GM23338 (cell line): Measurements from ENCODE around the gene GLCE. TPM values are rescaled to one million over a fixed set of nuclear protein-coding genes. Genes with fewer than 3 reads are reported as not detected.

ENCODE experiments used
- ATAC-seq: fragments of 200-7000 bp; cut with Tn5 transposase; 3 replicates; pipeline ENCODE4 v1.9.1; 2020
- DNase-seq: peaks from one replicate; pipeline ENCODE4 v3.0.0-alpha.2; 2015; ENCODE audit warnings: low spot score
- H2AFZ ChIP-seq: fragments of 200-600 bp; sonication (generic); 2 replicates; pipeline ENCODE4 v1.8.0; 2016; ENCODE audit warnings: antibody characterized with exemption, mild to moderate bottlenecking, moderate library complexity
- H3F3A ChIP-seq: fragments of 200-600 bp; sonication (generic); replicated peaks from 2 replicates; pipeline ENCODE4 v1.8.0; 2017; ENCODE audit warnings: antibody characterized with exemption, mixed run types, low read depth
- H3K27ac ChIP-seq: fragments of 200-600 bp; sonication (generic); 2 replicates; pipeline ENCODE4 v1.6.1; 2016; ENCODE audit warnings: low read depth
- H3K27me3 ChIP-seq: fragments of 200-600 bp; sonication (generic); 2 replicates; pipeline ENCODE4 v1.8.0; 2016; ENCODE audit warnings: mild to moderate bottlenecking, mixed run types, moderate library complexity; ENCODE audit not compliant: insufficient read depth
- H3K36me3 ChIP-seq: fragments of 200-600 bp; sonication (generic); 2 replicates; pipeline ENCODE4 v1.8.0; 2016; ENCODE audit warnings: mild to moderate bottlenecking; ENCODE audit not compliant: insufficient read depth
- H3K4me1 ChIP-seq: fragments of 200-600 bp; sonication (generic); 2 replicates; pipeline ENCODE4 v1.8.0; 2016; ENCODE audit warnings: mild to moderate bottlenecking, moderate library complexity; ENCODE audit not compliant: insufficient read depth
- H3K4me2 ChIP-seq: fragments of 200-600 bp; sonication (generic); 2 replicates; pipeline ENCODE4 v1.7.1; 2017; ENCODE audit warnings: mixed run types
- H3K4me3 ChIP-seq: fragments of 200-600 bp; sonication (generic); 2 replicates; pipeline ENCODE4 v1.6.1; 2016; ENCODE audit warnings: mixed run types
- H3K79me2 ChIP-seq: fragments of 200-600 bp; sonication (generic); replicated peaks from 2 replicates; pipeline ENCODE4 v1.8.0; 2017; ENCODE audit warnings: mild to moderate bottlenecking; ENCODE audit not compliant: insufficient read depth
- H3K9me2 ChIP-seq: fragments of 200-600 bp; sonication (generic); 2 replicates; pipeline ENCODE4 v1.8.0; 2017; ENCODE audit not compliant: insufficient read depth
- H4K20me1 ChIP-seq: fragments of 200-600 bp; sonication (generic); replicated peaks from 2 replicates; pipeline ENCODE4 v1.8.0; 2017; ENCODE audit warnings: mild to moderate bottlenecking; ENCODE audit not compliant: insufficient read depth
- H3K27ac Mint-ChIP-seq: 2 replicates; pipeline ENCODE4 v1.8.0; 2020; ENCODE audit warnings: inconsistent platforms, mild to moderate bottlenecking, moderate library complexity, mixed read lengths
- H3K27me3 Mint-ChIP-seq: 3 replicates; pipeline ENCODE4 v1.8.0; 2022; ENCODE audit warnings: low read depth, mild to moderate bottlenecking, moderate library complexity, mixed read lengths, inconsistent platforms; ENCODE audit not compliant: insufficient read depth, poor library complexity
- H3K36me3 Mint-ChIP-seq: 3 replicates; pipeline ENCODE4 v1.8.0; 2021; ENCODE audit warnings: low read depth, mild to moderate bottlenecking, inconsistent platforms, moderate library complexity, mixed read lengths
- H3K4me1 Mint-ChIP-seq: 3 replicates; pipeline ENCODE4 v1.8.0; 2020; ENCODE audit warnings: mild to moderate bottlenecking, inconsistent platforms, mixed read lengths
- H3K4me3 Mint-ChIP-seq: 3 replicates; pipeline ENCODE4 v1.8.0; 2021; ENCODE audit warnings: moderate library complexity, mild to moderate bottlenecking, inconsistent platforms, mixed read lengths
- H3K9me3 Mint-ChIP-seq: 3 replicates; pipeline ENCODE4 v1.8.0; 2020; ENCODE audit warnings: moderate library complexity, mild to moderate bottlenecking, inconsistent platforms, mixed read lengths
- CREB1 ChIP-seq: fragments of 250-450 bp; sonication (Bioruptor Pico); IDR thresholded peaks from 2 replicates; pipeline ENCODE4 v1.5.0; 2020; ENCODE audit warnings: low read depth, mild to moderate bottlenecking, moderate library complexity
- EZH2 ChIP-seq: fragments of 200-600 bp; sonication (generic); IDR thresholded peaks from one replicate; pipeline ENCODE4 v1.8.0; 2017; ENCODE audit warnings: antibody characterized with exemption, mild to moderate bottlenecking, low read depth; ENCODE audit not compliant: unreplicated experiment
- EZH2phosphoT487 ChIP-seq: fragments of 200-600 bp; sonication (generic); IDR thresholded peaks from one replicate; pipeline ENCODE4 v1.8.1; 2018; ENCODE audit warnings: antibody characterized with exemption; ENCODE audit not compliant: unreplicated experiment
- JUNB ChIP-seq: IDR thresholded peaks from one replicate; pipeline ENCODE4 v1.6.1; 2016; ENCODE audit warnings: antibody characterized with exemption; ENCODE audit not compliant: unreplicated experiment
- NANOG ChIP-seq: IDR thresholded peaks from 2 replicates; pipeline ENCODE4 v1.6.1; 2016; ENCODE audit warnings: antibody characterized with exemption, borderline replicate concordance
- POLR2AphosphoS5 ChIP-seq: IDR thresholded peaks from 2 replicates; pipeline ENCODE4 v1.6.1; 2016; ENCODE audit warnings: antibody characterized with exemption, low read depth
- STAT1 ChIP-seq: IDR thresholded peaks from one replicate; pipeline ENCODE4 v1.6.1; 2016; ENCODE audit warnings: antibody characterized with exemption; ENCODE audit not compliant: unreplicated experiment
- ZNF114 ChIP-seq: fragments of 250-450 bp; sonication (Bioruptor Pico); IDR thresholded peaks from 2 replicates; pipeline ENCODE4 v1.5.0; 2020; ENCODE audit warnings: mild to moderate bottlenecking, moderate library complexity
- ZNF331 ChIP-seq: fragments of 250-450 bp; sonication (Bioruptor Pico); IDR thresholded peaks from 2 replicates; pipeline ENCODE4 v1.5.0; 2020; ENCODE audit warnings: low read depth, mild to moderate bottlenecking, moderate library complexity
- polyA plus RNA-seq: library from polyadenylated mRNA; unstranded; fragments of >200 nt; fragmentation: Nextera tagmentation; extraction: Ambion mirVana; gene quantifications from 2 replicates; pipeline ENCODE4 v1.2.1, GENCODE V29; 2016
- total RNA-seq: library from RNA; depleted of rRNA; stranded (reverse); fragments of >200 nt; shearing (Covaris generic); gene quantifications from 2 replicates; pipeline ENCODE4 v1.2.3, GENCODE V29; 2014
- TF ChIP-seq, protein P1 (sequence below), 2 experiments: fragments of 200-600 bp in 1 of 2; sonication (generic) in 1 of 2; conservative IDR thresholded peaks; 2 replicates each; pipeline versions ENCODE4 v1.5.1 to v1.6.1; 2016 to 2017; ENCODE audit warnings: antibody characterized with exemption in 2 of 2, low read depth in 2 of 2, mild to moderate bottlenecking in 2 of 2, moderate library complexity in 1 of 2
- TF ChIP-seq, protein P2 (sequence below): IDR thresholded peaks from one replicate; pipeline ENCODE4 v1.6.1; 2018; ENCODE audit warnings: antibody characterized with exemption; ENCODE audit not compliant: unreplicated experiment
- TF ChIP-seq, protein P3 (sequence below): fragments of 250-450 bp; sonication (Bioruptor Pico); IDR thresholded peaks from 2 replicates; pipeline ENCODE4 v1.5.0; 2020; ENCODE audit warnings: mild to moderate bottlenecking, moderate library complexity
- TF ChIP-seq, protein P4 (sequence below): IDR thresholded peaks from 2 replicates; pipeline ENCODE4 v1.6.1; 2016; ENCODE audit warnings: antibody characterized with exemption

The GLCE gene
- total and polyA plus RNA-seq, 2 experiments from 2014 or later: 7.5 to 15.5 TPM

- Histone ChIP-seq H3K4me3 (no peak overlapping the region), H3K4me2 (no peak overlapping the region), H2AFZ (no peak overlapping the region), H3F3A (no peaks in the 10 kb centered on the region), H3K27ac (no peak overlapping the region), H3K36me3 (no peaks in the 10 kb centered on the region), H3K27me3 (no peaks in the 10 kb centered on the region), H3K4me1 (peaks cover 8% of the 10 kb centered on the region; the same call in 1 of the 2 replicates), H3K79me2 (no peaks in the 10 kb centered on the region), H3K9me2 (no peaks in the 10 kb centered on the region), H4K20me1 (no peaks in the 10 kb centered on the region)
- Mint-ChIP-seq H3K9me3 (peaks cover 3% of the 10 kb centered on the region; the same call in 1 of the 3 replicates), H3K27ac (no peak overlapping the region), H3K36me3 (peaks cover 17% of the 10 kb centered on the region; the same call in 2 of the 3 replicates), H3K4me3 (no peak overlapping the region), H3K4me1 (peaks cover 17% of the 10 kb centered on the region), H3K27me3 (peaks cover 2% of the 10 kb centered on the region)
- ATAC-seq (no peak), DNase-seq (no peak)
- TF ChIP-seq, protein P1, sequence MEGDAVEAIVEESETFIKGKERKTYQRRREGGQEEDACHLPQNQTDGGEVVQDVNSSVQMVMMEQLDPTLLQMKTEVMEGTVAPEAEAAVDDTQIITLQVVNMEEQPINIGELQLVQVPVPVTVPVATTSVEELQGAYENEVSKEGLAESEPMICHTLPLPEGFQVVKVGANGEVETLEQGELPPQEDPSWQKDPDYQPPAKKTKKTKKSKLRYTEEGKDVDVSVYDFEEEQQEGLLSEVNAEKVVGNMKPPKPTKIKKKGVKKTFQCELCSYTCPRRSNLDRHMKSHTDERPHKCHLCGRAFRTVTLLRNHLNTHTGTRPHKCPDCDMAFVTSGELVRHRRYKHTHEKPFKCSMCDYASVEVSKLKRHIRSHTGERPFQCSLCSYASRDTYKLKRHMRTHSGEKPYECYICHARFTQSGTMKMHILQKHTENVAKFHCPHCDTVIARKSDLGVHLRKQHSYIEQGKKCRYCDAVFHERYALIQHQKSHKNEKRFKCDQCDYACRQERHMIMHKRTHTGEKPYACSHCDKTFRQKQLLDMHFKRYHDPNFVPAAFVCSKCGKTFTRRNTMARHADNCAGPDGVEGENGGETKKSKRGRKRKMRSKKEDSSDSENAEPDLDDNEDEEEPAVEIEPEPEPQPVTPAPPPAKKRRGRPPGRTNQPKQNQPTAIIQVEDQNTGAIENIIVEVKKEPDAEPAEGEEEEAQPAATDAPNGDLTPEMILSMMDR (conservative IDR thresholded peaks at IDR 0.05; ENCODE audit: low read depth in 2 of 2): no peak
- TF ChIP-seq STAT1: no peak
- TF ChIP-seq POLR2AphosphoS5: no peak
- no peak for TF ChIP-seq ZNF331 (CRISPR knock-in tag)
- TF ChIP-seq NANOG: no peak
- TF ChIP-seq, protein P2, sequence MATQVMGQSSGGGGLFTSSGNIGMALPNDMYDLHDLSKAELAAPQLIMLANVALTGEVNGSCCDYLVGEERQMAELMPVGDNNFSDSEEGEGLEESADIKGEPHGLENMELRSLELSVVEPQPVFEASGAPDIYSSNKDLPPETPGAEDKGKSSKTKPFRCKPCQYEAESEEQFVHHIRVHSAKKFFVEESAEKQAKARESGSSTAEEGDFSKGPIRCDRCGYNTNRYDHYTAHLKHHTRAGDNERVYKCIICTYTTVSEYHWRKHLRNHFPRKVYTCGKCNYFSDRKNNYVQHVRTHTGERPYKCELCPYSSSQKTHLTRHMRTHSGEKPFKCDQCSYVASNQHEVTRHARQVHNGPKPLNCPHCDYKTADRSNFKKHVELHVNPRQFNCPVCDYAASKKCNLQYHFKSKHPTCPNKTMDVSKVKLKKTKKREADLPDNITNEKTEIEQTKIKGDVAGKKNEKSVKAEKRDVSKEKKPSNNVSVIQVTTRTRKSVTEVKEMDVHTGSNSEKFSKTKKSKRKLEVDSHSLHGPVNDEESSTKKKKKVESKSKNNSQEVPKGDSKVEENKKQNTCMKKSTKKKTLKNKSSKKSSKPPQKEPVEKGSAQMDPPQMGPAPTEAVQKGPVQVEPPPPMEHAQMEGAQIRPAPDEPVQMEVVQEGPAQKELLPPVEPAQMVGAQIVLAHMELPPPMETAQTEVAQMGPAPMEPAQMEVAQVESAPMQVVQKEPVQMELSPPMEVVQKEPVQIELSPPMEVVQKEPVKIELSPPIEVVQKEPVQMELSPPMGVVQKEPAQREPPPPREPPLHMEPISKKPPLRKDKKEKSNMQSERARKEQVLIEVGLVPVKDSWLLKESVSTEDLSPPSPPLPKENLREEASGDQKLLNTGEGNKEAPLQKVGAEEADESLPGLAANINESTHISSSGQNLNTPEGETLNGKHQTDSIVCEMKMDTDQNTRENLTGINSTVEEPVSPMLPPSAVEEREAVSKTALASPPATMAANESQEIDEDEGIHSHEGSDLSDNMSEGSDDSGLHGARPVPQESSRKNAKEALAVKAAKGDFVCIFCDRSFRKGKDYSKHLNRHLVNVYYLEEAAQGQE: no peak
- no peak for TF ChIP-seq ZNF114 (CRISPR knock-in tag)
- no peak for TF ChIP-seq EZH2
- TF ChIP-seq, protein P3, sequence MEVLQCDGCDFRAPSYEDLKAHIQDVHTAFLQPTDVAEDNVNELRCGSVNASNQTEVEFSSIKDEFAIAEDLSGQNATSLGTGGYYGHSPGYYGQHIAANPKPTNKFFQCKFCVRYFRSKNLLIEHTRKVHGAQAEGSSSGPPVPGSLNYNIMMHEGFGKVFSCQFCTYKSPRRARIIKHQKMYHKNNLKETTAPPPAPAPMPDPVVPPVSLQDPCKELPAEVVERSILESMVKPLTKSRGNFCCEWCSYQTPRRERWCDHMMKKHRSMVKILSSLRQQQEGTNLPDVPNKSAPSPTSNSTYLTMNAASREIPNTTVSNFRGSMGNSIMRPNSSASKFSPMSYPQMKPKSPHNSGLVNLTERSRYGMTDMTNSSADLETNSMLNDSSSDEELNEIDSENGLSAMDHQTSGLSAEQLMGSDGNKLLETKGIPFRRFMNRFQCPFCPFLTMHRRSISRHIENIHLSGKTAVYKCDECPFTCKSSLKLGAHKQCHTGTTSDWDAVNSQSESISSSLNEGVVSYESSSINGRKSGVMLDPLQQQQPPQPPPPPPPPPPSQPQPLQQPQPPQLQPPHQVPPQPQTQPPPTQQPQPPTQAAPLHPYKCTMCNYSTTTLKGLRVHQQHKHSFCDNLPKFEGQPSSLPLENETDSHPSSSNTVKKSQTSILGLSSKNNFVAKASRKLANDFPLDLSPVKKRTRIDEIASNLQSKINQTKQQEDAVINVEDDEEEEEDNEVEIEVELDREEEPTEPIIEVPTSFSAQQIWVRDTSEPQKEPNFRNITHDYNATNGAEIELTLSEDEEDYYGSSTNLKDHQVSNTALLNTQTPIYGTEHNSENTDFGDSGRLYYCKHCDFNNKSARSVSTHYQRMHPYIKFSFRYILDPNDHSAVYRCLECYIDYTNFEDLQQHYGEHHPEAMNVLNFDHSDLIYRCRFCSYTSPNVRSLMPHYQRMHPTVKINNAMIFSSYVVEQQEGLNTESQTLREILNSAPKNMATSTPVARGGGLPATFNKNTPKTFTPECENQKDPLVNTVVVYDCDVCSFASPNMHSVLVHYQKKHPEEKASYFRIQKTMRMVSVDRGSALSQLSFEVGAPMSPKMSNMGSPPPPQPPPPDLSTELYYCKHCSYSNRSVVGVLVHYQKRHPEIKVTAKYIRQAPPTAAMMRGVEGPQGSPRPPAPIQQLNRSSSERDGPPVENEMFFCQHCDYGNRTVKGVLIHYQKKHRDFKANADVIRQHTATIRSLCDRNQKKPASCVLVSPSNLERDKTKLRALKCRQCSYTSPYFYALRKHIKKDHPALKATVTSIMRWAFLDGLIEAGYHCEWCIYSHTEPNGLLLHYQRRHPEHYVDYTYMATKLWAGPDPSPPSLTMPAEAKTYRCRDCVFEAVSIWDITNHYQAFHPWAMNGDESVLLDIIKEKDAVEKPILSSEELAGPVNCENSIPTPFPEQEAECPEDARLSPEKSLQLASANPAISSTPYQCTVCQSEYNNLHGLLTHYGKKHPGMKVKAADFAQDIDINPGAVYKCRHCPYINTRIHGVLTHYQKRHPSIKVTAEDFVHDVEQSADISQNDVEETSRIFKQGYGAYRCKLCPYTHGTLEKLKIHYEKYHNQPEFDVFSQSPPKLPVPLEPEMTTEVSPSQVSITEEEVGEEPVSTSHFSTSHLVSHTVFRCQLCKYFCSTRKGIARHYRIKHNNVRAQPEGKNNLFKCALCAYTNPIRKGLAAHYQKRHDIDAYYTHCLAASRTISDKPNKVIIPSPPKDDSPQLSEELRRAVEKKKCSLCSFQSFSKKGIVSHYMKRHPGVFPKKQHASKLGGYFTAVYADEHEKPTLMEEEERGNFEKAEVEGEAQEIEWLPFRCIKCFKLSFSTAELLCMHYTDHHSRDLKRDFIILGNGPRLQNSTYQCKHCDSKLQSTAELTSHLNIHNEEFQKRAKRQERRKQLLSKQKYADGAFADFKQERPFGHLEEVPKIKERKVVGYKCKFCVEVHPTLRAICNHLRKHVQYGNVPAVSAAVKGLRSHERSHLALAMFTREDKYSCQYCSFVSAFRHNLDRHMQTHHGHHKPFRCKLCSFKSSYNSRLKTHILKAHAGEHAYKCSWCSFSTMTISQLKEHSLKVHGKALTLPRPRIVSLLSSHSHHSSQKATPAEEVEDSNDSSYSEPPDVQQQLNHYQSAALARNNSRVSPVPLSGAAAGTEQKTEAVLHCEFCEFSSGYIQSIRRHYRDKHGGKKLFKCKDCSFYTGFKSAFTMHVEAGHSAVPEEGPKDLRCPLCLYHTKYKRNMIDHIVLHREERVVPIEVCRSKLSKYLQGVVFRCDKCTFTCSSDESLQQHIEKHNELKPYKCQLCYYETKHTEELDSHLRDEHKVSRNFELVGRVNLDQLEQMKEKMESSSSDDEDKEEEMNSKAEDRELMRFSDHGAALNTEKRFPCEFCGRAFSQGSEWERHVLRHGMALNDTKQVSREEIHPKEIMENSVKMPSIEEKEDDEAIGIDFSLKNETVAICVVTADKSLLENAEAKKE (CRISPR knock-in tag): no peak
- no peak for TF ChIP-seq CREB1 (CRISPR knock-in tag)
- TF ChIP-seq, protein P4, sequence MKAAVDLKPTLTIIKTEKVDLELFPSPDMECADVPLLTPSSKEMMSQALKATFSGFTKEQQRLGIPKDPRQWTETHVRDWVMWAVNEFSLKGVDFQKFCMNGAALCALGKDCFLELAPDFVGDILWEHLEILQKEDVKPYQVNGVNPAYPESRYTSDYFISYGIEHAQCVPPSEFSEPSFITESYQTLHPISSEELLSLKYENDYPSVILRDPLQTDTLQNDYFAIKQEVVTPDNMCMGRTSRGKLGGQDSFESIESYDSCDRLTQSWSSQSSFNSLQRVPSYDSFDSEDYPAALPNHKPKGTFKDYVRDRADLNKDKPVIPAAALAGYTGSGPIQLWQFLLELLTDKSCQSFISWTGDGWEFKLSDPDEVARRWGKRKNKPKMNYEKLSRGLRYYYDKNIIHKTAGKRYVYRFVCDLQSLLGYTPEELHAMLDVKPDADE: no peak
- TF ChIP-seq JUNB: no peak
- TF ChIP-seq EZH2phosphoT487: no peak
These were observed 61.6 kb downstream of the GLCE start for GRCh38 chr15:69222002-69222474.
